PC-3 (cell line): ENCODE measurements around the gene RNF144B. TPM values are rescaled to one million over a fixed set of nuclear protein-coding genes. Genes with fewer than 3 reads are reported as not detected.
"Not testable (repeated sequence)": the region's sequence is repeated elsewhere in the genome, so short reads cannot be mapped to it uniquely, and the experiment has no call there.

Experiments
- ATAC-seq: fragments of 200-7000 bp; cut with Tn5 transposase; 2 replicates; pipeline ENCODE4 v1.9.1; 2020; ENCODE audit warnings: mild to moderate bottlenecking, moderate library complexity
- BruUV-seq: library from RNA; stranded (reverse); fragments of 400-500 nt; replicated peaks from 2 replicates; lab custom pipeline; 2021; lab: Mats Ljungman, UMichigan
- CTCF ChIA-PET: fragments of 300-600 bp; sonication (Branson Sonifier 250); formaldehyde crosslinking; loops from one replicate; lab custom pipeline; 2022; ENCODE audit warnings: antibody characterized with exemption; lab: Charles Lee
- POLR2A ChIA-PET: fragments of 300-600 bp; sonication (Branson Sonifier 250); formaldehyde crosslinking; loops from one replicate; lab custom pipeline; 2022; ENCODE audit warnings: antibody characterized with exemption; ENCODE audit not compliant: unreplicated experiment; lab: Charles Lee
- DNase-seq: peaks from one replicate; pipeline ENCODE4 v3.0.0-alpha.2; 2015
- H2AFZ ChIP-seq: fragments of 300-600 bp; sonication (generic); 2 replicates; pipeline ENCODE4 v1.6.0; 2016; ENCODE audit warnings: antibody characterized with exemption, low read length
- H3F3A ChIP-seq: fragments of 300-600 bp; sonication (generic); one replicate; pipeline ENCODE4 v1.6.0; 2017; ENCODE audit warnings: antibody characterized with exemption, low read length, control low read depth, mild to moderate bottlenecking; ENCODE audit not compliant: unreplicated experiment
- H3K27ac ChIP-seq: fragments of 300-600 bp; sonication (generic); 2 replicates; pipeline ENCODE4 v1.5.1; 2016; ENCODE audit warnings: mild to moderate bottlenecking, low read length
- H3K27me3 ChIP-seq: fragments of 300-600 bp; sonication (generic); 2 replicates; pipeline ENCODE4 v1.6.1; 2016; ENCODE audit warnings: low read length, mixed read lengths
- H3K36me3 ChIP-seq: fragments of 300-600 bp; sonication (generic); 2 replicates; pipeline ENCODE4 v1.6.1; 2016; ENCODE audit warnings: low read depth, mixed run types, low read length, mixed read lengths
- H3K4me1 ChIP-seq: fragments of 300-600 bp; sonication (generic); 2 replicates; pipeline ENCODE4 v1.5.1; 2016; ENCODE audit warnings: low read length; ENCODE audit not compliant: insufficient read depth
- H3K4me2 ChIP-seq: fragments of 300-600 bp; sonication (generic); 2 replicates; pipeline ENCODE4 v1.6.0; 2016; ENCODE audit warnings: low read length
- H3K4me3 ChIP-seq: fragments of 300-600 bp; sonication (generic); 2 replicates; pipeline ENCODE4 v1.5.1; 2016; ENCODE audit warnings: mild to moderate bottlenecking, low read length, mixed read lengths
- H3K79me2 ChIP-seq: fragments of 300-600 bp; sonication (generic); 2 replicates; pipeline ENCODE4 v1.6.1; 2017; ENCODE audit warnings: low read length, mixed read lengths
- H3K9ac ChIP-seq: fragments of 300-600 bp; sonication (generic); 2 replicates; pipeline ENCODE4 v1.6.0; 2016; ENCODE audit warnings: mild to moderate bottlenecking, low read length
- H3K9me2 ChIP-seq: fragments of 300-600 bp; sonication (generic); replicated peaks from 2 replicates; pipeline ENCODE4 v1.6.1; 2016; ENCODE audit warnings: mixed run types, low read length, mixed read lengths
- H3K9me3 ChIP-seq: fragments of 300-600 bp; sonication (generic); 2 replicates; pipeline ENCODE4 v1.6.1; 2016; ENCODE audit warnings: low read length, mixed read lengths
- H4K20me1 ChIP-seq: fragments of 300-600 bp; sonication (generic); 2 replicates; pipeline ENCODE4 v1.6.1; 2016; ENCODE audit warnings: low read length, mixed read lengths
- EZH2 ChIP-seq: fragments of 300-600 bp; sonication (generic); IDR thresholded peaks from one replicate; pipeline ENCODE4 v1.6.1; 2017; ENCODE audit warnings: antibody characterized with exemption, mild to moderate bottlenecking, low read length; ENCODE audit not compliant: unreplicated experiment
- EZH2phosphoT487 ChIP-seq: fragments of 300-600 bp; sonication (generic); IDR thresholded peaks from 2 replicates; pipeline ENCODE4 v1.6.1; 2018; ENCODE audit warnings: mild to moderate bottlenecking, antibody characterized with exemption, low read length, borderline replicate concordance
- intact Hi-C: fragments of 100-400 bp; cut with micrococcal nuclease; formaldehyde crosslinking; loops from 2 replicates; pipeline ENCODE4 v1.9.0; 2023
- total RNA-seq: library from RNA; depleted of rRNA; stranded (reverse); fragments of >200 nt; gene quantifications from 2 replicates; pipeline ENCODE4 v1.2.3, GENCODE V29; 2014
- TF ChIP-seq, protein P1 (sequence below): fragments of 300-600 bp; sonication (generic); conservative IDR thresholded peaks from 2 replicates; pipeline ENCODE4 v1.5.1; 2017; ENCODE audit warnings: antibody characterized with exemption, low read depth, mild to moderate bottlenecking, low read length

RNF144B gene
- total RNA-seq, 1 experiment from 2014 or later, result 4.6 TPM

- H3K4me2 ChIP-seq, result peak overlapping the region; percentile 52
These were observed 18.5 kb downstream of the RNF144B start for GRCh38 chr6:18405477-18406293.

DNA sequence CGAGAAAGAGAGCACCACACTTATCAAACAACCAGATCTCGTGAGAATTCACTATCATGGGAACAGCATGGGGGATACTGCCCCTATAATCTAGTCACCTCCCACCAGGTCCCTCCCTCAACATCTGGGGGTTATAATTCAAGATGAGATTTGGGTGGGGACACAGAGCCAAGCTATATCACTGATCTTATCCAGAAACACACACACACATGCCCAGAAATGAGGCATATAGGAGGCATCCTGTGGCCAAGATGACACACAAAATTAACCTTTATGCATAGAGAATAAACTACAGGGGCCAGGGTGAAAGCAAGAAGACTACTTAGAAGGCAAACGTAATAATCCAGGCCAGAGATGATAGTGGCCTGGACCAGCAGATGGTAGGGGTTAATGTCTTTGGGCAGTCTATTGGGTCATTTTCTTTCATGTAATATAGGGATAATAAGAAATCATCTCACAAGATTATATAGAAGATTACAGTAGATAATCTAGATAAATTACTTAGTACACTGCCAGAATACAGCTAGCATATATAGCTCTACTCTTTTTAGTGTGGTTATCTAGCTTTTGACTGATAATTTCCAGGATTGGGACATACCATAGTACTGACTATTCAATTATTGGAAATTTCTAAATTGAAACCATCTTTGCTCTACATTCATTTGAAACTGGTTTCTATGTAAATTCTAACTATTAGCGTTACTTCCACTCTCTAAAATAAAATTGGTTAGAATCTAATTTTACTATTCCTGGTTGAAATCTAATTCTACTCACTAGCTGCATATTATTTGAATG is 20.0 kb downstream of the RNF144B start:
- no peak overlapping the region for H2AFZ ChIP-seq
- no peaks in the 10 kb centered on the region for H4K20me1 ChIP-seq
- H3K9ac ChIP-seq, result peak overlapping the region; percentile 66; the same call in 1 of the 2 replicates
- intact Hi-C loops, result loop anchor here (5.0 kb wide), 1 partner anchor 145 kb away; the partner anchor contains the start of gene DEK
- ChIA-PET POLR2A (no interaction called here), CTCF (no interaction called here)
- H3K9me2 ChIP-seq, result no peaks in the 10 kb centered on the region
- H3F3A ChIP-seq, result peaks cover 5% of the 10 kb centered on the region
- H3K79me2 ChIP-seq, result no peaks in the 10 kb centered on the region; the same call in 1 of the 2 replicates
- H3K4me1 ChIP-seq, result peaks cover 25% of the 10 kb centered on the region
- no TSS peak for BruUV-seq
- peaks cover 9% of the 10 kb centered on the region; the same call in 1 of the 2 replicates for H3K36me3 ChIP-seq
- peak overlapping the region; percentile 97 for H3K27ac ChIP-seq
- peak overlapping the region; percentile 17; the same call in 1 of the 2 replicates for H3K4me2 ChIP-seq
- ATAC-seq, result no peak
- no peaks in the 10 kb centered on the region for H3K9me3 ChIP-seq
- no peaks in the 10 kb centered on the region for H3K27me3 ChIP-seq
- H3K4me3 ChIP-seq, result peak overlapping the region; percentile 23; the same call in 1 of the 2 replicates
- DNase-seq, result peak; percentile 31
- TF ChIP-seq, protein P1, sequence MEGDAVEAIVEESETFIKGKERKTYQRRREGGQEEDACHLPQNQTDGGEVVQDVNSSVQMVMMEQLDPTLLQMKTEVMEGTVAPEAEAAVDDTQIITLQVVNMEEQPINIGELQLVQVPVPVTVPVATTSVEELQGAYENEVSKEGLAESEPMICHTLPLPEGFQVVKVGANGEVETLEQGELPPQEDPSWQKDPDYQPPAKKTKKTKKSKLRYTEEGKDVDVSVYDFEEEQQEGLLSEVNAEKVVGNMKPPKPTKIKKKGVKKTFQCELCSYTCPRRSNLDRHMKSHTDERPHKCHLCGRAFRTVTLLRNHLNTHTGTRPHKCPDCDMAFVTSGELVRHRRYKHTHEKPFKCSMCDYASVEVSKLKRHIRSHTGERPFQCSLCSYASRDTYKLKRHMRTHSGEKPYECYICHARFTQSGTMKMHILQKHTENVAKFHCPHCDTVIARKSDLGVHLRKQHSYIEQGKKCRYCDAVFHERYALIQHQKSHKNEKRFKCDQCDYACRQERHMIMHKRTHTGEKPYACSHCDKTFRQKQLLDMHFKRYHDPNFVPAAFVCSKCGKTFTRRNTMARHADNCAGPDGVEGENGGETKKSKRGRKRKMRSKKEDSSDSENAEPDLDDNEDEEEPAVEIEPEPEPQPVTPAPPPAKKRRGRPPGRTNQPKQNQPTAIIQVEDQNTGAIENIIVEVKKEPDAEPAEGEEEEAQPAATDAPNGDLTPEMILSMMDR, result no peak
- no peak for TF ChIP-seq EZH2phosphoT487
- TF ChIP-seq EZH2, result no peak

More at GRCh38 chr6:18405477-18406293, 18.5 kb downstream of the RNF144B start:
- Histone ChIP-seq H3K9ac (peak overlapping the region; percentile 66), H3K4me1 (peaks cover 30% of the 10 kb centered on the region), H3K27me3 (no peaks in the 10 kb centered on the region), H3K27ac (peak overlapping the region; percentile 97), H3K4me3 (peak overlapping the region; percentile 31; the same call in 1 of the 2 replicates), H3F3A (peaks cover 5% of the 10 kb centered on the region), H2AFZ (no peak overlapping the region), H3K9me3 (no peaks in the 10 kb centered on the region), H3K36me3 (peaks cover 9% of the 10 kb centered on the region; the same call in 1 of the 2 replicates), H3K9me2 (no peaks in the 10 kb centered on the region), H4K20me1 (no peaks in the 10 kb centered on the region), H3K79me2 (no peaks in the 10 kb centered on the region; the same call in 1 of the 2 replicates)
- intact Hi-C loops, result loop anchor here (1.0 to 5.0 kb wide), 6 partner anchors 16 to 143 kb away; partner anchors contain the start of gene DEK
- ATAC-seq (peak; percentile 98), DNase-seq (peak; percentile 96)
- POLR2A ChIA-PET, result interaction anchor here (0.5 kb wide), 1 partner anchor 1012 kb away, joined by 3 read pairs; the partner anchor contains the start of gene CAP2
- TSS peak; percentile 13 for BruUV-seq
- CTCF ChIA-PET, result no interaction called here
- TF ChIP-seq EZH2 (no peak), EZH2phosphoT487 (no peak)
- TF ChIP-seq, protein P1, result no peak

DNA sequence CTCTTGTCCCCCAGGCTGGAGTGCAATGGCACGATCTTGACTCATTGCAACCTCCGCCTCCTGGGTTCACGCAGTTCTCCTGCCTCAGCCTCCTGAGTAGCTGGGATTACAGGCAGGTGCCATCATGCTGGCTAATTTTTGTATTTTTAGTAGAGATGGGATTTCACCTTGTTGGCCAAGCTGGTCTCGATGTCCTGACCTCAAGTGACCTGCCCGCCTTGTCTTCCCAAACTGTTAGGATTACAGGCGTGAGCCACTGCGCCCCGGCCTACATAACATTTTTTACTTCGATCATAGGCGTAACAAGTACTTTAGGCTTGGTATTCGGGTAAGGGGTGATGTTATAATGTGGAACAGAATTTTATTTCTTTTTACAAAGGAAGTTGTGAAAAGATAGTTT is 22.5 kb downstream of the RNF144B start:
- DNase-seq, ATAC-seq, H3K36me3 ChIP-seq, H3K27ac ChIP-seq, H3K9me3 ChIP-seq, H3K4me2 ChIP-seq, H3K27me3 ChIP-seq, H3K9me2 ChIP-seq, H3K79me2 ChIP-seq, BruUV-seq, POLR2A ChIA-PET, H3K4me3 ChIP-seq, CTCF ChIA-PET, H3F3A ChIP-seq, H4K20me1 ChIP-seq, H3K9ac ChIP-seq, H2AFZ ChIP-seq: not testable (repeated sequence)
- intact Hi-C loops, result loop anchor here (5.0 kb wide), 1 partner anchor 147 kb away; the partner anchor contains the start of gene DEK
- peaks cover 23% of the 10 kb centered on the region for H3K4me1 ChIP-seq
